Measurements from ENCODE around the gene TMEM132E.

GRCh38 chr17:34588266-34588665 is 8.9 kb downstream of the TMEM132E start:
- TF ChIP-seq CTCF (IDR thresholded peaks at IDR 0.05) (no peak), POLR2A (IDR thresholded peaks at IDR 0.05) (no peak)

Measured in testis (tissue), 2 donors.